OCI-LY3 (cell line): ENCODE measurements around the gene SRSF3.
"Not testable (repeated sequence)": the region's sequence is repeated elsewhere in the genome, so short reads cannot be mapped to it uniquely, and the experiment has no call there.

Experiments used
- H2AFZ ChIP-seq: fragments of 200-600, 300-600 bp; shearing (Covaris generic); 2 replicates; pipeline ENCODE4 v1.6.0; 2014; ENCODE audit warnings: antibody characterized with exemption, low read depth, low read length
- H3K27ac ChIP-seq: fragments of 200-600, 300-600 bp; sonication (generic); 2 replicates; pipeline ENCODE4 v1.5.1; 2014; ENCODE audit warnings: mild to moderate bottlenecking, low read length, moderate library complexity, mixed read lengths
- H3K27me3 ChIP-seq: fragments of 200-600, 300-600 bp; sonication (generic); 2 replicates; pipeline ENCODE4 v1.6.1; 2014; ENCODE audit warnings: low read depth, low read length, mixed read lengths
- H3K36me3 ChIP-seq: fragments of 200-600, 300-600 bp; sonication (generic); replicated peaks from 2 replicates; pipeline ENCODE3; 2014; ENCODE audit warnings: low read depth, low read length, mixed read lengths
- H3K4me1 ChIP-seq: fragments of 300-600, 200-600 bp; sonication (generic); 2 replicates; pipeline ENCODE4 v1.6.1; 2014; ENCODE audit warnings: low read length, mixed read lengths
- H3K4me2 ChIP-seq: fragments of 200-600, 300-600 bp; sonication (generic); 2 replicates; pipeline ENCODE4 v1.6.1; 2014; ENCODE audit warnings: low read length, mixed read lengths
- H3K4me3 ChIP-seq: fragments of 300-600, 200-600 bp; sonication (generic); 2 replicates; pipeline ENCODE4 v1.5.1; 2014; ENCODE audit warnings: antibody characterized with exemption, mild to moderate bottlenecking, low read length, moderate library complexity
- H3K79me2 ChIP-seq: fragments of 300-600, 200-600 bp; shearing (Covaris generic); 2 replicates; pipeline ENCODE4 v1.6.1; 2014; ENCODE audit warnings: mild to moderate bottlenecking, low read length, mixed read lengths
- H3K9ac ChIP-seq: fragments of 300-600, 200-600 bp; shearing (Covaris generic); 2 replicates; pipeline ENCODE4 v1.6.0; 2014; ENCODE audit warnings: mild to moderate bottlenecking, low read length, moderate library complexity
- H3K9me3 ChIP-seq: fragments of 200-600, 300-600 bp; shearing (Covaris generic); 2 replicates; pipeline ENCODE4 v1.6.1; 2014; ENCODE audit warnings: low read length, mixed read lengths; ENCODE audit not compliant: insufficient read depth
- H4K20me1 ChIP-seq: fragments of 200-600, 300-600 bp; sonication (generic); 2 replicates; pipeline ENCODE4 v1.6.1; 2016; ENCODE audit warnings: low read length, mixed read lengths; ENCODE audit not compliant: insufficient read depth
- CTCF ChIP-seq: fragments of 200-600, 300-600 bp; sonication (generic); IDR thresholded peaks from 2 replicates; pipeline ENCODE4 v1.5.1; 2014; ENCODE audit warnings: antibody characterized with exemption, low read length, low read depth
- EZH2phosphoT487 ChIP-seq: fragments of 200-600 bp; shearing (Covaris generic); IDR thresholded peaks from 2 replicates; pipeline ENCODE4 v1.6.1; 2018; ENCODE audit warnings: antibody characterized with exemption, mixed run types, low read depth

Gene SRSF3

DNA sequence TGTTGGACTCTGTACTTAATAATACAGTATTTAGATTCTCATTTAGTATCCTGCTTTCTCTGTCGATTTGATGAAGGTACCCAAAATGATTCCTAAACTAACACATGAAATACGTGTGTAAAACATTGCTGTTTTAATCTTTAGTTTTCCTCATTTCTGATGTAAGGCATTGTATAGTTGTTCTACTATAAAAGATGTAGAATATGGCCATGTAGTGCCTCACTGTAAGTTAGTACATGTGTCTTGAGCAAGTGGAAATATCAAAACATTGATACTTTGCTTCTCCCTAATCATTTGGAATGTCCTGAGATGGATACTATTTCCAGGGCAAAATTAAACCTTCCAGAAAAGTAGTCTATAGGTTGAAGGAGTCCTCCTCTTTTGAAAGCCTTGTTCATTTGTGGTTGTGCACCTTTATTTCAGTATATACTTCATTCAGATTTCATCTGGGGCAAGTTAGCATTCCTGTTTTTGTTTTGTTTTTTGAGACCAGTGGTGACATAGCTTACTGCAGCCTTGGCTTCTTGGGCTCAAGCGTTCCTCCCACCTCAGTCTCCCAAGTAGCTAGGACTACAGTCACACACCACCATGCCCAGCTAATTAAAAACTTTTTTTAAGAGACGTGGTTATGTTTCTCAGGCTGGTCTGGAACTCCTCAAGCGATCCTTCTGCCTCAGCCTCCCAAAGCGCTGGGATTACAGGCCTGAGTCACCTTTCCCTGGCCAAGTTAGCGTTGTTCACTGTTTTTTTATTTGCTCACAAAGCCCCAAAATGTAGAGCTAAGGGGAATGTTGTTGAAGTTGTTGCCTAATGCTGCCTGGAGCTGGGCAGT is 11.6 kb downstream of the SRSF3 start:
- TF ChIP-seq EZH2phosphoT487 = no peak
- Histone ChIP-seq H3K9ac (no peak overlapping the region), H2AFZ (no peak overlapping the region), H3K27me3 (no peaks in the 10 kb centered on the region), H3K79me2 (peaks cover 78% of the 10 kb centered on the region), H3K9me3 (no peaks in the 10 kb centered on the region), H4K20me1 (peaks cover 85% of the 10 kb centered on the region), H3K4me1 (no peaks in the 10 kb centered on the region), H3K27ac (no peak overlapping the region), H3K36me3 (peaks cover 87% of the 10 kb centered on the region), H3K4me3 (no peak overlapping the region), H3K4me2 (no peak overlapping the region)

DNA sequence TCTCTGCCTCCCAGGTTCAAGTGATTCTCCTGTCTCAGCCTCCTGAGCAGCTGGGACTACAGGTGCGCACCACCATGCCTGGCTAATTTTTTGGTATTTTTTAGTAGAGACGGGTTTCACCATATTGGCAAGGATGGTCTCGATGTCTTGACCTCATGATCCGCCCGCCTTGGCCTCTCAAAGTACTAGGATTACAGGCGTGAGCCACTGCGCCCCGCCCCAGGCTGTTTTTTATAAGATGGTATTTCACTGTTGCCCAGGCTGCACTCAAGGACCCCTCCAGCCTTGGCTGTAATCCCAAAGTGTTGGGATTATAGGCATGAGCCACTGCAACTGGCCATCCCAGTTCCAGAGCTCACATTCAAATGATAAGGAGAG is 13.1 kb downstream of the SRSF3 start:
- peaks cover 62% of the 10 kb centered on the region for H3K79me2 ChIP-seq
- H3K4me3 ChIP-seq, H3K4me2 ChIP-seq: not testable (repeated sequence)

GRCh38 chr6:36607683-36608386 is 13.7 kb downstream of the SRSF3 start:
- Histone ChIP-seq H3K27me3 (no peaks in the 10 kb centered on the region), H3K4me2 (no peak overlapping the region), H2AFZ (no peak overlapping the region), H3K27ac (peak overlapping the region; percentile 19; the same call in 1 of the 2 replicates), H3K9ac (no peak overlapping the region), H3K79me2 (peaks cover 57% of the 10 kb centered on the region), H3K36me3 (peaks cover 82% of the 10 kb centered on the region), H3K4me1 (no peaks in the 10 kb centered on the region), H4K20me1 (peaks cover 69% of the 10 kb centered on the region), H3K4me3 (no peak overlapping the region), H3K9me3 (no peaks in the 10 kb centered on the region)
- TF ChIP-seq CTCF (no peak), EZH2phosphoT487 (no peak)

More for the DNA sequence above, 13.1 kb downstream of the SRSF3 start:
- Histone ChIP-seq H3K36me3 (peaks cover 84% of the 10 kb centered on the region), H4K20me1 (peaks cover 74% of the 10 kb centered on the region)
- not testable (repeated sequence) for H3K4me1 ChIP-seq, H3K27ac ChIP-seq, H3K9ac ChIP-seq, H3K27me3 ChIP-seq, H2AFZ ChIP-seq, H3K9me3 ChIP-seq

- H3K27ac ChIP-seq = no peak overlapping the region
Observed at GRCh38 chr6:36608788-36609563, 14.8 kb downstream of the SRSF3 start.

More at GRCh38 chr6:36608788-36609563, 14.8 kb downstream of the SRSF3 start:
- Histone ChIP-seq H3K4me2 (no peak overlapping the region), H3K9me3 (no peaks in the 10 kb centered on the region), H3K4me3 (no peak overlapping the region), H3K27me3 (no peaks in the 10 kb centered on the region), H4K20me1 (peaks cover 57% of the 10 kb centered on the region), H2AFZ (no peak overlapping the region), H3K4me1 (no peaks in the 10 kb centered on the region), H3K9ac (no peak overlapping the region), H3K79me2 (peaks cover 46% of the 10 kb centered on the region), H3K36me3 (peaks cover 76% of the 10 kb centered on the region)
- no peak for TF ChIP-seq EZH2phosphoT487
- no peak for TF ChIP-seq CTCF
